Body of pancreas (tissue), 4 donors: ENCODE measurements around the gene NEURL4.

ENCODE experiments used
- CTCF ChIP-seq, 7 experiments: fragments of 450-650 bp in 4 of 7; fragments of 200-600 bp in 3 of 7; sonication (generic) in 3 of 7; IDR thresholded peaks; one replicate each; pipeline ENCODE4 v1.5.1; 2016 to 2019; ENCODE audit warnings: antibody characterized with exemption in 7 of 7
- POLR2A ChIP-seq, 3 donors: fragments of 450-650 bp; IDR thresholded peaks; one replicate each; pipeline ENCODE4 v1.6.1; 2016; ENCODE audit warnings: antibody characterized with exemption in 3 of 3, mild to moderate bottlenecking in 2 of 3

- TF ChIP-seq CTCF (IDR thresholded peaks at IDR 0.05) (no peak), POLR2A (IDR thresholded peaks at IDR 0.05) (no peak)
These were observed 38.5 kb downstream of the NEURL4 start for GRCh38 chr17:7290685-7291084.
